Heart left ventricle (tissue), 13 donors: Measurements from ENCODE around the gene NOTUM.

Experiments used
- POLR2A ChIP-seq, 2 donors: fragments of 450-650 bp; IDR thresholded peaks; one replicate each; pipeline ENCODE4 v1.6.1; 2017; ENCODE audit warnings: antibody characterized with exemption in 2 of 2, mild to moderate bottlenecking in 2 of 2, moderate library complexity in 2 of 2
- TF ChIP-seq, protein P1 (sequence below), 12 donors: fragments of 200-600 bp; sonication (generic) in 4 of 12; IDR thresholded peaks; one replicate each; pipeline versions ENCODE4 v1.5.0 to v1.8.0; 2018 to 2022; ENCODE audit warnings: antibody characterized with exemption in 12 of 12, mild to moderate bottlenecking in 5 of 12
- donor health status: ischemic (EF 13 %, LVEDD 7.1; RV severe dilation, severe dysfunction).
- donor health status: DM: no; HTN: yes; CAD: no.
- donor health status: DM: no; HTN: no; CAD: no.
- donor health status: ischemic (EF 25% LVEDD 6.9; RV normal size, moderate dysfunction).
- donor health status: ischemic (EF 25% LVEDD 5.7; RV mildly dilated, moderate dysfunction).
- donor health status: ischemic (EF 35%, LVEDD 5.7; RV mildly dilated, moderate dysfunction).
- donor health status: nonischemic (EF 11% LVEDD 7.7; RV severe dilation, severe dysfunction).
- donor health status: DM: yes; HTN: yes; CAD: no.
- donor health status: PGD.
- donor health status: ischemic (EF 29% LVEDD 5.4; RV normal size, mild dysfunction).
- donor health status: nonischemic (EF 23%, LVEDD 6.1; RV moderate dilation, normal function).

GRCh38 chr17:81933178-81933699 lies 27.7 kb downstream of the NOTUM start:
- TF ChIP-seq, protein P1, sequence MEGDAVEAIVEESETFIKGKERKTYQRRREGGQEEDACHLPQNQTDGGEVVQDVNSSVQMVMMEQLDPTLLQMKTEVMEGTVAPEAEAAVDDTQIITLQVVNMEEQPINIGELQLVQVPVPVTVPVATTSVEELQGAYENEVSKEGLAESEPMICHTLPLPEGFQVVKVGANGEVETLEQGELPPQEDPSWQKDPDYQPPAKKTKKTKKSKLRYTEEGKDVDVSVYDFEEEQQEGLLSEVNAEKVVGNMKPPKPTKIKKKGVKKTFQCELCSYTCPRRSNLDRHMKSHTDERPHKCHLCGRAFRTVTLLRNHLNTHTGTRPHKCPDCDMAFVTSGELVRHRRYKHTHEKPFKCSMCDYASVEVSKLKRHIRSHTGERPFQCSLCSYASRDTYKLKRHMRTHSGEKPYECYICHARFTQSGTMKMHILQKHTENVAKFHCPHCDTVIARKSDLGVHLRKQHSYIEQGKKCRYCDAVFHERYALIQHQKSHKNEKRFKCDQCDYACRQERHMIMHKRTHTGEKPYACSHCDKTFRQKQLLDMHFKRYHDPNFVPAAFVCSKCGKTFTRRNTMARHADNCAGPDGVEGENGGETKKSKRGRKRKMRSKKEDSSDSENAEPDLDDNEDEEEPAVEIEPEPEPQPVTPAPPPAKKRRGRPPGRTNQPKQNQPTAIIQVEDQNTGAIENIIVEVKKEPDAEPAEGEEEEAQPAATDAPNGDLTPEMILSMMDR (IDR thresholded peaks at IDR 0.05) = no peak
- TF ChIP-seq POLR2A (IDR thresholded peaks at IDR 0.05) = no peak
